Anterior cingulate cortex (tissue), 58 donors: Measurements from ENCODE around the gene HSPD1.

Experiments used
- DNase-seq, 58 donors: peaks; one replicate each; lab custom pipeline; 2025; lab: John Stamatoyannopoulos, UW

The HSPD1 gene

GRCh38 chr2:197499594-197500502, at the start of gene HSPD1, which contains the start of gene HSPE1:
HSPD1 (minus strand) TSS chr2:197499840; CDS start chr2:197498848, 992 bp downstream.
HSPE1 (plus strand) TSS chr2:197500379; CDS start chr2:197500437, 58 bp downstream.
- peak; percentile 87 to 100 (median 98) for DNase-seq

DNA sequence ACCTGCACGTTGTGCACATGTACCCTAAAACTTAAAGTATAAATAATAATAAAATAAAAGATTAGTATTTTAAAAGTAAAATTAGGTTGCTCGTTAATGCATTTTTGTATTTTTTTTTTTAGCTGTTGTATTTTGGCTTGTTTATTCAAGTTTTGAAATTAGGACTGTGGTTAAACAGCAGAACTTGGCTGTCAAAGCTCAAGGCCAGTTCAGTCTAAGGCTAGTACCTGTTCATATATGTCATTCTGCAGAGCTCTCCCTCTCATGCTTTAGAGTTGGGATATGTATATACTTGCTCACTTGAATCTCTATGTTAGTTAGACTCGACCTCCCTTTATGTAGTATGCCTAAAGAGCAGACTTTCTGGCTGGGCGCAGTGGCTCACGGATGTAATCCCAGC, 48.9 kb upstream of the HSPD1 start:
- no peak for DNase-seq

GRCh38 chr2:197547163-197547900, 47.7 kb upstream of the HSPD1 start:
- no peak for DNase-seq

DNA sequence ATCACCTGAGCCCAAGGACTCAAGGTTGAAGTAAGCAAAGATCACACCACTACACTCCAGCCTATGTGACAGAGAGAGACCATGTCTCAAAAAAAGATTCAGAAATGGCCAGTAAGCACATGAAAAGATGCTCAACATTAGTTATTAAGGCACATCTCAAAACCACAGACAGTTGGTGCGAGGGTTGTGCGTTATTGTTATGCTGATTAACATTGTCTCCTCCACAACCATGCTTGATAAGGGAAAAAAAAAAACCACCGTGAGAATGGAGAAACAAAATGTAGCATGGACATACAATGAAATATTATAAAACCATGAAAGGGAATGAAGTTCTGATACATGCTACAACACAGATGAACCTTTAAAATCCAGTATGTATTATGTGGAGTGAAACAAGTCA, 43.6 kb upstream of the HSPD1 start:
- no peak for DNase-seq

DNA sequence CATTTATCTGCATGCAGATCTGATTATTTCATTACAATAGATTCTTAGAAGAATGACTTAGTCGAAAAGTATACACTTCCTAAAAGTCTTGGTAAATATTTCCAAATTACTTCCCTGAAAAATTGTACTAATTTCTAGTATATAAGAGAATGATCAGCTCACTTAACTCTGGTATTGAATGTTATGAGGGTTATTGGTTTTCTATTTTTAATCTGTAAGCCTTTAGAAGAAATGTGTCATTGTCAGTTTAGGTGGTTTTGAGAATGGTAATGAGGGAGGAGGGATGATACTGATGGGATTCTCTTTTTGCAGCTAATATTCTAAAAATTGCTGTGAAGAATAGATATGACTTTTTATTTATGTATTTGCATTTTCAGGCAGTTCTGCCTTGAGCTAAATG, 40.1 kb upstream of the HSPD1 start:
- no peak for DNase-seq

DNA sequence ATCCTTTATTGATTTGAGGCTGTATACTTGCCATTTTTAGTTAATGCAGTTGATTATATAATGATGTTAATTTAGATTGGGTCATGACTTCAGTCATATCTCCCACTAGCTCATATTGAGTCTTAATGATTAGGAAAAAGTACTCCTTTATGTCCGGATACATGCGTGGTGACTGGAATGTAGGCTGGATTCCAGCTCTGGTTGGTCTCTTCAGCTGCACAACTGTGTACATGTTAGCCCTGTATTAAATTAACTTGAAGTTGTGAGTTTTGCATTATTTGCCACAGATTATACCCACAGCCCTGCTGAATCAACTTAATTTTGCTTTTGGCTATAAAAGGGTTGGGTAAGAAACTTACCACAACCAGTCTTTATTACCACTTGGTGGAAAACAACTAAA, 38.8 kb upstream of the HSPD1 start:
- DNase-seq, result no peak

DNA sequence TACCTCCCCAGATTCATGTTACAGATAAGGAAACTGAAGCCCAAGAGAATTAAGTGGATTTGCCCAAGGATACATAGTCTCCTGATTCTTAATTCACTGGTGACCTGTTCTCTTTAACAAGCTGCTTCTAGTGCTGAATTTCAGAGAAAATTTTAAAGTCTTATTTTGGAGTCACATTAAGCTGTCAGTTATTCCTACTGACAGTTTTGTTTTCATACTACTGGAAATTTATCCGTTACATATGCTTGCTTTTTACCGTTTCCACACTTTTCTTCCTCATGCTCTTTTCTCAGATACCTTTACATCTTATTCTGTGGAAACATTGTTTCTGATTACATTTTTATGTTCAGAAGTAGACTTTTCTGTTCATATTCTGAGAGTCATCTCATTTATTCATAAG, 17.5 kb upstream of the HSPD1 start:
- no peak for DNase-seq

GRCh38 chr2:197516393-197516761, 16.7 kb upstream of the HSPD1 start:
- peak in 26 of 58 donors; percentile 4 to 67 (median 42) for DNase-seq

- DNase-seq, result peak; percentile 71 to 97 (median 93)
These were observed 16.2 kb upstream of the HSPD1 start, which contains the start of gene MOB4 for GRCh38 chr2:197515739-197516392. MOB4 (plus strand) TSS chr2:197516066; CDS start chr2:197516087, 21 bp downstream.

- DNase-seq, result peak in 3 of 58 donors; percentile 30 to 71 (median 40)
These were observed 15.7 kb upstream of the HSPD1 start for GRCh38 chr2:197515315-197515738.

- no peak for DNase-seq
These were observed 15.1 kb upstream of the HSPD1 start for GRCh38 chr2:197514754-197515153.

- no peak for DNase-seq
These were observed 14.3 kb upstream of the HSPD1 start for GRCh38 chr2:197513915-197514314.

- no peak for DNase-seq
These were observed 7.0 kb upstream of the HSPD1 start for GRCh38 chr2:197506658-197507057.

GRCh38 chr2:197504512-197504911, 4.9 kb upstream of the HSPD1 start:
- DNase-seq, result peak in 1 of 58 donors; percentile 1

DNA sequence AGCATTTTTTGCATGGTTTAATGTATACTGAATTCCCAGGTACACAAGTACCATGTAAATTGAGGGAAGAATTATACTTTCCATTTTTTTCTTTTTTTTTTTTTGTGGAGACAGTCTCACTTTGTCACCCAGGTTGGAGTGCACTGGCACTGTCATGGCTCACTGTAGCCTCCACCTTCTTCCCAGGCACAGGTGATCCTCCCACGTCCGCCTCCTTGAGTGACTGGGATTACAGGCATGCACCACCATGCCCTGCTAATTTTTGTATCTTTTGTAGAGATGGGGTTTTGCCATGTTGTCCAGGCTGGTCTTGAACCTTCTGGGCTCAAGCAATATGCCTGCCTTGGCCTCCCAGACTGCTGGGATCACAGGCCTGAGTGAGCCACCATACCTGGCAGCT, 4.4 kb upstream of the HSPD1 start:
- no peak for DNase-seq

DNA sequence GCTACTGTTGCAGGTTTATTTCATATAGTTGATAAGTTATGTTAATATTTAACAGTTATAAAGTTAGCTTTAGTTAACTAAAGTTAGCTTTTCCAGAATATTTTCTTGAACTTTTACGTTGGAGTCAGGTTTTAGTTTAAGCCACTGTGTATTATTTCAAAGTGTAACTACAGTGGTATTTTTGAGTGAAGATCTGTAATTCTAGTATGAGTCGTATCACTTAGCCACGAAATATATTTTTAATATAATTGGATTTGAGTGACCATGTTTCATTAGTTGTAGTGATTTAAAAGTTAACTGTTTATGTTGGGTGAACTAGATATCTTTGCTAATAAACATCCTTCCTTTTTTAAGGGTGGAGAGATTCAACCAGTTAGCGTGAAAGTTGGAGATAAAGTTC, 3.0 kb upstream of the HSPD1 start:
- no peak for DNase-seq

DNA sequence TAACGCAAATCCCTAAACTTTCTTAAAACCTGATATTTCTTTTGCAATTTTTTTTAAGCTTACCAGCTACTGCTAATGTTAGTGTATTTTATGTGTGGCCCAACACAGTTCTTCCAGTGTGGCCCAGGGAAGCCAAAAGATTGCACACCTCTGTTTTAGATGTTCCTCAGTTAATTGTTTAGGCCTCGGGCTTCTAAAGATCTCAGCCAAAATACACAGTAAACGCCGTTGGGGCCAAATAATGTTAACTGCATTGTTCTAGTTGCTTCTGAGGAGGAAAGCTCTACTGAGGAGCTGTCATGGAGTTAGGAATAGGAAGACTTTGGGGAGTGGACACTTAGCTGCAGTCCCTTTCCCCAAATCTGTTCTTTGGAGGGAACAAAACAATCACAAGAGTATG, 2.6 kb upstream of the HSPD1 start:
- DNase-seq, result peak in 1 of 58 donors; percentile 1

GRCh38 chr2:197500503-197501131, 977 bp upstream of the HSPD1 start:
- peak in 5 of 58 donors; percentile 30 to 72 (median 55) for DNase-seq

GRCh38 chr2:197498937-197499593, 575 bp downstream of the HSPD1 start:
- peak in 51 of 58 donors; percentile 4 to 78 (median 47) for DNase-seq
